A673 (cell line): Measurements from ENCODE around the gene SAMD15.

Experiments used
- CTCF ChIP-seq: fragments of 300-800, 200-600 bp; sonication (generic); conservative IDR thresholded peaks from 2 replicates; pipeline ENCODE4 v1.5.1; 2017; ENCODE audit warnings: low read depth, mild to moderate bottlenecking, antibody characterized with exemption, low read length, moderate library complexity, mixed read lengths
- EZH2 ChIP-seq: fragments of 200-600 bp; sonication (generic); IDR thresholded peaks from 2 replicates; pipeline ENCODE4 v1.6.1; 2017; ENCODE audit warnings: borderline replicate concordance, low read depth, mild to moderate bottlenecking, mixed read lengths, antibody characterized with exemption, low read length; ENCODE audit not compliant: poor library complexity, severe bottlenecking

- no peak for TF ChIP-seq CTCF
- no peak for TF ChIP-seq EZH2
These were observed 1.8 kb upstream of the SAMD15 start for GRCh38 chr14:77375164-77375950.
